Left colon (tissue), 2 donors: Measurements from ENCODE around the gene IL10. TPM values are rescaled to one million over a fixed set of nuclear protein-coding genes. Genes with fewer than 3 reads are reported as not detected.

Source experiments
- ATAC-seq: fragments of 200-7000 bp; cut with Tn5 transposase; one replicate; pipeline ENCODE4 v1.9.1; 2020; ENCODE audit warnings: mild to moderate bottlenecking, moderate library complexity
- DNase-seq, 2 donors: peaks; one replicate each; pipeline ENCODE4 v3.0.0-alpha.2; 2020
- intact Hi-C, 2 donors: fragments of 100-400 bp; cut with DNase I in 1 of 2; cut with micrococcal nuclease in 1 of 2; formaldehyde crosslinking; loops; one replicate each; pipeline versions ENCODE4 v1.11.2 to v1.14.0; 2022; cut with DNase I, micrococcal nuclease
- total RNA-seq, 2 donors: library from RNA; stranded (reverse); fragmentation: NEBNext Ultra II Directional; extraction: Animal tissue kit (Norgen Biotek cat#: 25700); gene quantifications; one replicate each; pipeline ENCODE4 v1.2.1, GENCODE V29; 2021
- donor health status: DM: no; HTN: no; CAD: no.
- donor health status: DM: yes; HTN: yes; CAD: no.

Gene IL10
- total RNA-seq, 2 donors from 2014 or later = 1.1 to 1.5 TPM

GRCh38 chr1:206741142-206741701 is 31.1 kb downstream of the IL10 start:
- intact Hi-C loops = no loop called here
- ATAC-seq (no peak), DNase-seq (no peak)

DNA sequence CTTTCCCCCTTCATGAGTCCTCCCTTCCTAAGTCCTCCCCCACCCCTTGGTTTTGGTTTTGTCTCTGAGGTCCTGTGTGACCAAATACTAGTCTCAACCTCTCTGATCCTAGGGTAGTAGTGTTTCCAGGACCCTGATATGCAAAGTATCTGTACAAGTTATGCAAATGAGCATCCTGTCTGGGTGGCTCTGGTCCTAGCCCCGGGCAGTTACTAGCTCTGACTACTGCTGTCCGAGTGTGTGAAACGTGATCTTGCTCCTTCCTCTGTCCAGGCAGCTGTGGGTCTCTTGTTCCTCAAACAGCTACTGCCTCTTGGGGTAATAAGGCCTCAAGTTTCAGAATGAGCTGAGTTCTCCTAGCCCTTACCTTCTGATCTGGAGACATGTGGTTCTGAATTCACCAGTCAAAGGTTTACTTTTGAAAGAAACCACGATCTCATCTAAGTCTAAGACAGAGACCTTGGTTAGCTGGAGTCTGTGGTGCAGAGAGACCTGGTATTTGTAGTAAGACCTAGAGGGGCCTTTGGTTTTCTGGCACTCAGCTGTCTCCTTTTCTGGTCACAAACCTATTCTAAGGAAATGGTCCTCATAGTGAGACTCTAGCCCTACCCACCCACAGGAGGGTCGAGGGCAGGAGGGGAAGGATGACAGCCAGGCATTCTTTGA is 32.8 kb downstream of the IL10 start:
- DNase-seq = peak in 1 of 2 donors; percentile 52
- peak; percentile 21 for ATAC-seq
- intact Hi-C loops = loop anchor here in 1 of 2 donors (10.0 kb wide), 1 partner anchor 175 kb away; no protein-coding TSS in a partner anchor

- DNase-seq = no peak
- peak; percentile 52 for ATAC-seq
- intact Hi-C loops = loop anchor here in 1 of 2 donors (10.0 kb wide), 1 partner anchor 176 kb away; no protein-coding TSS in a partner anchor
Measured at GRCh38 chr1:206738370-206739366, 33.6 kb downstream of the IL10 start.

GRCh38 chr1:206737729-206738201 is 34.5 kb downstream of the IL10 start:
- no peak for ATAC-seq
- no peak for DNase-seq
- intact Hi-C loops = loop anchor here in 1 of 2 donors (10.0 kb wide), 1 partner anchor 177 kb away; no protein-coding TSS in a partner anchor

- DNase-seq (no peak), ATAC-seq (no peak)
- intact Hi-C loops = loop anchor here in 1 of 2 donors (10.0 kb wide), 1 partner anchor 178 kb away; no protein-coding TSS in a partner anchor
Measured at GRCh38 chr1:206736878-206737728, 35.2 kb downstream of the IL10 start.

DNA sequence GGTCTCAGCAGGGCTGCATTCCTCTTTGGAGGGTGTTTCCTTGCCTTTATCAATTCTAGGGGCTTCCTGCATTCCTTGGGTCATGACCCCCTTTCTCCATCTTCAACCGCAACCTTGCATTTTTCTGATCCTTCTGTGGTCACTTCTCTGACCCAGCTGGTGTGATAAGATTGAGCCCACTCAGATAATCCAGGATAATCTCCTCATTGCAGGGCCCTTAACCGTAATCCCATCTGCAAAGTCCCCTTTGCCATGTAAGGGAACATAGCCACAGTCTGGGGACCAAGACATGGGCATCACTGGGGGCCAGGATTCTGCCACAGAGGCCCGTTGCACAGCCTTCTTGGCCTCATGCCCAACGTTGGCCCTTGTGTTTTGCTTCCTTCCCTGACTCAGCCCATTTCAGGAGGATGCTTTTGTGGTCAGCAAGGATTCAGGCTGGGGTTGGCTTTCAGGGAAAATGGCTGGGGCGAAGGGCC is 36.7 kb downstream of the IL10 start:
- intact Hi-C loops = loop anchor here in 1 of 2 donors (10.0 kb wide), 1 partner anchor 179 kb away; no protein-coding TSS in a partner anchor
- DNase-seq (no peak), ATAC-seq (no peak)

GRCh38 chr1:206734499-206735142 is 37.7 kb downstream of the IL10 start:
- intact Hi-C loops = loop anchor here in 1 of 2 donors (10.0 kb wide), 1 partner anchor 180 kb away; no protein-coding TSS in a partner anchor

DNA sequence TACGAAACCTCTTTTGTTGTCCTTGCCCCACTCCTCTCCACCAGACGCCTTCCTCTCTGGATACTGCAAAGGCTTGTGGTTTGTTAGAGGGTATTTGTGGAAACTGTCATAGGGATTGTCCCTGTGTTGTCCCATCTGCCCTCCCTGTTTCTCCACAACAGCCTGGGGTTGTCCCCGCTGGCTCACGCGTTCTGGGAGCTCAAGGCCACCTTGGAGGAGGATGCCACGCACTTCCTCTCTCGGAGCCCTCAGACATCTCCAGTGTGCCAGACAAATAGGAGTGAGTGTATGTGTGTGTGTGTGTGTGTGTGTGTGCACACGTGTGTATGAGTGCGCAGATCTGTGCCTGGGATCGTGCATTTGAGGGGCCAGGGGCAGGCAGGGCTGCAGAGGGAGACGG is 39.3 kb downstream of the IL10 start:
- no peak for DNase-seq
- intact Hi-C loops = loop anchor here in 1 of 2 donors (10.0 kb wide), 1 partner anchor 182 kb away; no protein-coding TSS in a partner anchor
- no peak for ATAC-seq

More at GRCh38 chr1:206734499-206735142, 37.7 kb downstream of the IL10 start:
- DNase-seq (peak in 1 of 2 donors; percentile 72), ATAC-seq (peak; percentile 60)

- ATAC-seq (no peak), DNase-seq (no peak)
- intact Hi-C loops = loop anchor here in 1 of 2 donors (10.0 kb wide), 1 partner anchor 182 kb away; no protein-coding TSS in a partner anchor
Measured at GRCh38 chr1:206732508-206732907, 39.8 kb downstream of the IL10 start.

GRCh38 chr1:206729507-206729906 is 42.8 kb downstream of the IL10 start:
- ATAC-seq = no peak
- intact Hi-C loops = loop anchor here in 1 of 2 donors (10.0 kb wide), 1 partner anchor 75 kb away; no protein-coding TSS in a partner anchor
- no peak for DNase-seq

GRCh38 chr1:206729050-206729449 is 43.2 kb downstream of the IL10 start:
- no peak for ATAC-seq
- DNase-seq = no peak
- intact Hi-C loops = loop anchor here in 1 of 2 donors (10.0 kb wide), 1 partner anchor 74 kb away; no protein-coding TSS in a partner anchor

DNA sequence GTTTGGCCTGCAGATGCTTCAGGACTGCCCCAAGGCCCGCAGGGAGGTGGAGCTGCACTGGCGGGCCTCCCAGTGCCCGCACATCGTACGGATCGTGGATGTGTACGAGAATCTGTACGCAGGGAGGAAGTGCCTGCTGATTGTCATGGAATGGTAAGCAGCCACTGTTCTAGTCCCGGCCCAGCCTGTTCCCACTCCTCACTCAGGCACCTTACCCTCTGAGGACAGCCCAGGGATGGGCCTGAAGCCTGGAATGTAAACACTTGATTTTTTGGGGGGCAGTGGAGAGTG is 43.7 kb downstream of the IL10 start:
- ATAC-seq (no peak), DNase-seq (no peak)
- intact Hi-C loops = loop anchor here in 1 of 2 donors (10.0 kb wide), 1 partner anchor 74 kb away; no protein-coding TSS in a partner anchor

DNA sequence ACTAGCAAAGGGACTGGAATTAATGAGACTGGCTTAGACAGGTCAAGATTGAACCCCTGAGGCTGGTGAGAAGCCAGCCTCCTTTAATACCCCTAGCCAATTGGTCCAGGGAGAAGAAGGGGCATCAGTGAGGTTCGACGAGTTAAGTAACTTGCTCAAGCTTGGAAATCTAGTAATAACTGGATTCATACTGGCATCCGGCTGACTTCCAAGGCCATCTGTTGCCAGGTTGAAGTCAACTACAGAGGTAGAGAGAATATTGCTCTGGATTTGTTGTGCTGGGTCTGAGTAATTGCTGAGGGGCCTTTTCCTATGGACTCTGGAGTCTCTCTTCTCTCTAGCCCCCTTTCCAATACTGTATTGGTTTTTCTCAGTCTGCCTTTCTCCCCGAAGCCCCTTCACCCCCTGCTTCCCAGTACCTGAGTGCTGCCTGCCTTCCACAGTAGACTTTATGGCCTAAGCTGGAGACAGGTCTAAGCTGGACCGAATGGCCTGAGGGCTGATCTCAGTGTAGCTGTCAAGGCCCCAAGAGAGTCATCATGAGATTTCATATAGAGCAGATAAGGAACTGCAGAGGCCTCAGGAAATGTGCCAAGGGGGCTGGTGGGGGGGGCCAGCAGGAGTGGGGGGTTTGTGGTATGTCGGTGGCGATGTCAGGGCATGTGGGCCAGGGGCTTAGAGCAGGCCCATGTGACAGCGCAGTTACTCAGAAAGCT is 44.2 kb downstream of the IL10 start:
- no peak for ATAC-seq
- intact Hi-C loops = loop anchor here in 1 of 2 donors (10.0 kb wide), 1 partner anchor 73 kb away; no protein-coding TSS in a partner anchor
- no peak for DNase-seq

DNA sequence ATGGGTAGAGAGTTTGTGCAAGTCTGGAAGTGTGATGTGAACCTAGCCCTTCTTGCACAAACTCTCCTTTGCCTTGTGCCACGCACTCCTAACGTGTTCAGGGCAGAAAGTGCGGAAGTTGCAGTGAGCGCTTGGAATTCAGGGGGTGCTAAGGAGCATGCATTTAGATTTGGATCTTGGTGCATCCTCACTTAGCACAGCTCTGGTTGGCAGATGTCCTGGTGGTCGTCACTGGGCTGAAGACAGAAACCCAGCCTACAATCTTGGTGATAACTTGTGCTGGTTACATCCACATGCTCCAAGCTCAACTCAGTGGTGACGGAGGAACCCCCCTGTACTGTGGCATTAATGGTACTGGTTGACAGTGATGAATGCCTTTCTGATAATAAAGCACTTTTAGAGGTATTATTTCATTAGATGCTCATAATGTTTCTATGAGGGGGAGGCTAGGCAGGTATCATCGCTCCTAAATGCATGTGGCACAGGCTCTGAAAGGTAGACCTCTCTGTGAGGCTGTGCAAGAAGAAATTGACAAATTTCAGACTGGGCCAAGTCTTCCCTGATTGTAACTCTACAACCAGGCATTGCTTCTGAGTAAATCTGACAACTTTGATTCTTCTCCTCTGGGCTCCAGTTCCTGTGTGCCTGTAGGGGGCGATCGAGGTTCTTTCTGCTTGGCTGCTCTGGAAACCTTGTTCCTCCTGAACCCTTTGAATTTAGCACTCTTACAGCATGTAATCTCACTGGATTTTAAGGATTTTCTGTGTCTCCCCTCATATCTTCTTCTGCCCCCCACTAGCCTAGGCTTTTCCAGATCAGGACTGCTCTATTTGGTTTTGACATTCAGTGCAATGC is 47.0 kb downstream of the IL10 start:
- intact Hi-C loops = loop anchor here in 1 of 2 donors (10.0 kb wide), 1 partner anchor 71 kb away; no protein-coding TSS in a partner anchor
- peak in 1 of 2 donors; percentile 69 for DNase-seq
- ATAC-seq = peak; percentile 67

- intact Hi-C loops = loop anchor here in 1 of 2 donors (10.0 kb wide), 1 partner anchor 69 kb away; no protein-coding TSS in a partner anchor
- DNase-seq = no peak
Measured at GRCh38 chr1:206723805-206724472, 48.4 kb downstream of the IL10 start.

More at GRCh38 chr1:206723805-206724472, 48.4 kb downstream of the IL10 start:
- no peak for ATAC-seq
